ENCODE results near the gene BRSK2.
"Not testable (repeated sequence)": the region's sequence is repeated elsewhere in the genome, so short reads cannot be mapped to it uniquely, and the experiment has no call there.

BRSK2 gene

GRCh38 chr11:1502168-1502953 is 112.6 kb downstream of the BRSK2 start:
- DNase-seq: no peak

DNA sequence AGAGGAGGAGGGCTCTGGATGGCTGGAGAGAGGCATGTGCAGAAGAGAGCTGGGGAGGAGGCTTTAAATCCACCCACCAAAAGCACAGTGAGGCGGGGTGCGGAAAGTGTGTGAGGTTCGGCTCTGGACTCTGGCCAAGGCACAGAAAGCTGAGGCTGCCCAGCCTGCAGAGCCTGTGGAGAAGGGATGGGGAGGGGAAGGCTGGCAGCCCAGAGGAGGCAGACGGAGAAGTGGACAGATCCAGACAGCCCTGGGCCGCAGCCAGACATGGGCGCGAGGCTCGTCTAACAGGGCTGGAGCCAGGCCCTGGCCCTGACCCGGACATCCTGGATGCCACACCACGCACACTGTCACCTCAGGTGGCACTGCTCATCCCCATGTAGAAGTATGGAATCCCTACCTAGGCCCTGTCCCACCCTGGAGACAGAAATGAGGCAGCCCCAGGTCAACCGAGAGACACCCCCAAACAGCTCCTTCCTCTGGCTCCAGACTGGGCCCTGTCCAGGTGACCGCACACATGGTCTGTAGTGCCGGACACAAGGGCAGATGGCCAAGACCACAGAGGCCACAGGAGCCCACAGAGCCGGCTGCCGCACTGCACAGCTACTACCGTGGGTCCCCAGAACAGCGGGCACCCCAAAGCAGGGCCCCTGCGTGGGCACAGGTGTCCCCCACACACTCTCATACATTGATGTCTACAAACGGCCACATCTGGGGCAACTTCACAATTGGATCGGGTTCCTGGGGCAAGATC is 113.4 kb downstream of the BRSK2 start:
- no peak for DNase-seq

DNA sequence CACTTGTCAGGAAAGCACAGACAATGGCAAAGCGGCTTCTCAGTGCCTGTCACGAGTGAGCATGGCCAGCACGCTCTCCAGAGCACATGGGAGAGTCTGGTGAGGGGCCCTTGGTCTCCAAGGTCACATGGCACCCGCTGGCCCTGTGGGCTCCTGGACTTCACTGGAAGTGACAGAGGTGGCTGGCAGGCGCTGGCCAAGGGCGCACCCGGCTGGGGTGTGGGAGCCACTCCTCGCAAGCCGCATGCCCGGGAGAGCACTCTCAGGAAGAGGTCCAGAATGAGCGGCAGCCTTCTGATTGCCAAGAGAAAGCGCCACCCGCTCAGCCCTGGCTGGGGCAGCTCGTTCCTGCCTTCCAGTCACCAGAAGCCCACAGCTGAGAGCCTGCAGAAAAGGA is 114.0 kb downstream of the BRSK2 start:
- DNase-seq: no peak

DNA sequence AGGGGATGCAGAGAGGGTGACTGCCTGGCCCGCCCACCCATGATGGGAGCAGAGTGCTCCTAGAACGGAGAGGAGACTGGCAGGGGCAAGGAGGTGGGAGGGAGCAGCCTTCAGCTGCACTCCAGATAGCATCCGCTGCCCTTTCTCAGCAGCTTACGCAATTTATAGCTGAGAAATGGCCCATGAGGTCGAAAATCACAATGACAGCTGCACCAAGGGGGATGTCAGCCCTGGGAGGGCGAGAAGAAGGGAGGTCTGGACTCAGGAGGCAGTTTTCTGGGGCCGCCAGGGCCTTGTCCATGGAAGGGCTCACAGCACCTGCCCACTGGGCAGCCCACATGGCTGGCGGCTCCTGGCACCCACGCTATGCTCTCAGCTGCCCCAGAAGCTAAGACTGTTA is 114.4 kb downstream of the BRSK2 start:
- DNase-seq: no peak

DNA sequence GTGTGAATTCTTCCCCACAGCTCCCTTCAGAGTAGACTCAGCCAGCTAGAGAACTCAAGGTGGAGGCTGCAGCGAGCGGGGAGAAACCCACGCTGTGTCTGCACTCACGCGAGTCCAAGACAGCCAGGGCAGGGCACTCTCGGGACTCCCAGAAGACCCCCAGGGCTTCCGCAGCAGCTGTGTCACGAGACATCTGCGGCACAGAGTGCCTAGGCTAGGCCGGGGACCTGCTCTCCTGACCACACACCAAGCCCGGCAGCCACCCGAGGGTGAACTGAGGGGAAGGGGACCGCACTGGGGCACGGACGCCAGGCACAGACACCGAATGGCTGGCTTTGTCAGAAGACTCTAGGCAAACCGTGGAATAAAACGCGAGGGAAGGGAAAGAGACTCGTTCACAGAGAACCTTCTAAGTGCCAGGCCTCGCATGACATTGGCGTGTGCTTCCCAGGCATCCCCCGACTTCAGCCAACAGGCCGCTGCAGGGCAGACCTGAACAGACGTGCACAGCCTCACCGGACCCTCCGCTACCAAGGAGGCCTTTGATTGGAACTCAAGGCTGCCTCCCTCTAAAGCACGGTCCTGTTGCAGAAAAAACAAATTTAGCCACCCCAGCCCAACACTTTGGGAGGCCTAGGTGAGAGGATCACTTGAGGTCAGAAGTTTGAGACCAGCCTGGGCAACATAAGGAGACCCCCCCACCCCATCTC is 115.0 kb downstream of the BRSK2 start:
- DNase-seq: no peak

- no peak for DNase-seq
Observed at GRCh38 chr11:1505480-1505879, 115.7 kb downstream of the BRSK2 start.

DNA sequence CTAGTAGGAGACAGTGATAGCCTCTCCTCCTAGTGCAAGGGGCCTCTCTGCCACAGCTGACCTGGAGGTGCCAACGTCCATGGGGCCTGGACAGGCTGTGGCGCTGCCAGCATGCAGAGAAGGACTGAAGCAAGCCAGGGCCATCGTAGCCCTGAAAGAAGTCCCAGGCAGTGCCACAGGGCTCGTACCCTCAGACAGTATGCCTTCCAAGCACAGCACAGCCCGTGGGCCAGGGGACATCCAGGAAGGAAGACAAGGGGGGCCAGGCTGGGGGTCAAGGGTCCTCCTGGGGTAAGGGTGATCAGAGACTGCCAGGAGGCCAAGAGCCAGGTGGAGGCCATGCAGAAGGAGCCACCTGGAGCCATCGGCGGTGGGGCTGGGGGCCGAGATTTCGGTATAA is 117.2 kb downstream of the BRSK2 start:
- DNase-seq: no peak

DNA sequence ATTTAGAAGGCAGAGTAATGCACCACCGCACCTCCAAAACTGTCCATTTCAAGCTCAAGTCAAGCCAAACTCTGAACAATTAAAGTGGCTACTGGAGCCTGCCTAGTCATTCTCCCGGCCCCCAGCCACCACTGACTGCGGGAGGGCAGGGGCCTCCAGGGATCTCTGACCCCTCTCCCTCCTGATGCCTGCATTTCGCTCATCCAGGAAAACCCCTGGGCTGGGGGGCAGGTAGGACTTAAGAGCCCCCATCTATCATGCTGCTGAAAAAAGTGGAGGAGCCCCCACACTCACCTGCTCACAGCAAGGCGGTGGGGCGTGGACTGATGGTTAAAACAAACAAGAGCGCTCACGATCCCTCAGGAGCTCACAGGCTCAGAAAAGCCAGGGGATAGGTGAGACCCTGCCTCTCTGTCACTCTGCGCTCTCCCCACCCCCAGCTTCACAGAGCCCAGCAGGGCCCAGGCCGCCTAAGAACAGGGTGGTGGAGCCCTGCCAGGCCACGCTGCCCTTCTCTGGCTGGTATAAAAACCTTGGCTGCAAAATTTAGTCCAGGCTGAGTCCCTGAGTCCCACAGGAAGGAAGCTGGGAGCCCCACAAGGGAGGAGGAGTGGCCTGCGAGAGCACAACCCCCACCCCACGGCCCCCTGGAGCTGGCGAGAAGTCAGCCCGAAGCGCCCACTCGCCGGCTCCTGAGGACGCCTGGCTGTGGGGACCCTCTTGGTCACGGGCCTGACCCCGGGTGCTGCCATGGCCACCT is 117.8 kb downstream of the BRSK2 start:
- no peak for DNase-seq

- DNase-seq: no peak
Observed at GRCh38 chr11:1508491-1508891, 118.8 kb downstream of the BRSK2 start.

GRCh38 chr11:1508986-1509385 is 119.3 kb downstream of the BRSK2 start:
- no peak for DNase-seq

DNA sequence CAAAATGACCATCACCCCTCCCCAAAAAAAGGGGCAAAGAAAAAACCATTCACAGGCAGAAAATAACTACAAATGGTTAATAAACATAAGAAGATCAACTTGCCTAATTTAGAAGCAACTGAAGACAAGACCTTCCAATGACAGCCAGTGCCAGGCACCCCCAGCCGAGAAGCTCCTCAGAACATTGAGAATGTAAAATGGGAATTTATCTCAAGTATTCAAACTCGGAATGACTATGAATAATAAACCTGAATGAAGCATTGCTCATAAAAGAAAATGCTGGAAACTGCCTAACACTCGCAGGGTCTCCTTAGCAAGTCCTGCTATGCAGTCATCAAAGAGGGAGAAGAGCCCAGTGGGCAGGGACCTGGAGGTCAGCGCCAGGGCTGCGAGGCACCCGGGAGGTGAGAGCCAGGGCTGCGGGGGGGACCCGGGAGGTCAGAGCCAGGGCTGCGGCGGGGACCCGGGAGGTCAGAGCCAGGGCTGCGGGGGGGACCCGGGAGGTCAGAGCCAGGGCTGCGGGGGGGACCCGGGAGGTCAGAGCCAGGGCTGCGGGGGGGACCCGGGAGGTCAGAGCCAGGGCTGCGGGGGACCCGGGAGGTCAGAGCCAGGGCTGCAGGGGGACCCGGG is 120.0 kb downstream of the BRSK2 start:
- DNase-seq: no peak

DNA sequence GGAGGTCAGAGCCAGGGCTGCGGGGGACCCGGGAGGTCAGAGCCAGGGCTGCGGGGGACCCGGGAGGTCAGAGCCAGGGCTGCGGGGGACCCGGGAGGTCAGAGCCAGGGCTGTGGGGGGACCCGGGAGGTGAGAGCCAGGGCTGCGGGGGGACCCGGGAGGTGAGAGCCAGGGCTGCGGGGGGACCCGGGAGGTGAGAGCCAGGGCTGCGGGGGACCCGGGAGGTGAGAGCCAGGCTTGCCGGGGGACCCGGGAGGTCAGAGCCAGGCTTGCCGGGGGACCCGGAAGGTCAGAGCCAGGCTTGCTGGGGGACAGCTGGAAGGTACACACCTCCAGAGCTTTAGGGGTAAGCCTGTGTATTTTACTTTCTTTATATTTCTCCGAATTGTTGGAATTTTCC is 120.6 kb downstream of the BRSK2 start:
- DNase-seq: not testable (repeated sequence)

DNA sequence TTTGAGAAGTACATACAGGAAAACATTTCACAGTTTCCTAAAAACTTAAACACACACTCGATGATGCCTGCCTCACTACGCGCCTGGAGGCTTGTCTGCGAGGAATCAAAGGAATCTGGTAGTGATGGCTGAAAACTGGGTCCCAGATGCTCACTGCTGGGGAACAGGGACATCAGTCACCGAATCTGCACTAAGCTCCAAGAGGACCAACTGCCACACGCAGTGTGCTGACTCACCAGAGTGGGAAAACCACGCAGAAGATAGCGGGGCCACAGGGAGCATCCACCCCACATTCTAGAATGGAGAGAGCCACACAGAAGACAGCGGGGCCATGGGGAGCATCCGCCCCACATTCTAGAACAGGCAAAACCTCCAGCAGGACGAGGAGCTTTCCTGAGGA is 121.2 kb downstream of the BRSK2 start:
- DNase-seq: no peak

DNA sequence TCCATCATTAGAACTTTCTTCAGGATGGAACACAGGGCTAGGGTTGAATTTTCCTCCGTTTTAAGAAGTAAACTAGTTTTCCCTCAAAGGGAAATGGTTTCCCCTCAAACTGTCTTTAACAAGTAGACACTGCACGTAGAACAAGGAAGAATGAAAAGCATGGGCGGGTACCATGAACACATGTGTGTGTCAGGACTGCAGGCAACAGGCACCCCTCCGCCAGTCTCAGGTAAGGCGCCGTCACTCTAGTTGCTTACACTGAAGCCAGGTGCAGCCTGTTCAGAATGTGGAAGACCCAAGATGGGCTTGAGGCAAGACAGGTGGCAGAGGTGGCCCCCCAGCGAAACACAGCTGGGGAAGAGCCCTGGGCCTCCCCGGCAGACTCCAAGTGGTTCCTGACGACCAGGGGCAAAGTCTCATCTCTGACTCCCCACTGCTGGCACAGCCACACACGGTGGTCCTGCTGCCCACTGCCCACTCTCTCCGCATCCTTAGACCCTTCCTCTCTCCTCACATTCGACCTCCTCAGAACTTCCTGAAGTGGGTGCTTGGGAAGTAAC is 122.3 kb downstream of the BRSK2 start:
- DNase-seq: no peak
